Adrenal gland (tissue), 12 donors: Measurements from ENCODE around the gene CGB1. TPM values are rescaled to one million over a fixed set of nuclear protein-coding genes. Genes with fewer than 3 reads are reported as not detected.
A peak's percentile ranks its signal among the peaks of the same experiment; 100 is the strongest.

Experiments used
- DNase-seq, 7 donors: peaks; one replicate each; pipeline ENCODE4 v3.0.0-alpha.2; 2019 to 2020
- H3K27ac ChIP-seq, 5 donors: fragments of 200-600 bp; sonication (generic) in 4 of 5; 1 replicate in 3 of 5; 2 replicates in 2 of 5; pipeline versions ENCODE4 v1.5.1 to v1.8.0; 2016 to 2020; ENCODE audit warnings: mild to moderate bottlenecking in 1 of 5
- H3K27me3 ChIP-seq: fragments of 200-600 bp; 2 replicates; pipeline ENCODE4 v1.8.0; 2021
- H3K36me3 ChIP-seq, 2 donors: fragments of 200-600 bp; replicated peaks in 1 of 2; 1 replicate in 1 of 2; 2 replicates in 1 of 2; pipeline versions ENCODE4 v1.5.1 to v1.8.0; 2018 to 2022
- H3K4me1 ChIP-seq, 2 donors: fragments of 200-600 bp; replicated peaks in 1 of 2; 1 replicate in 1 of 2; 2 replicates in 1 of 2; pipeline versions ENCODE4 v1.5.1 to v1.8.0; 2018 to 2021
- H3K4me3 ChIP-seq, 4 donors: fragments of 200-600 bp; sonication (generic) in 3 of 4; one replicate each; pipeline ENCODE4 v1.5.1; 2016 to 2018
- H3K9me3 ChIP-seq, 3 donors: fragments of 200-600 bp; sonication (generic) in 1 of 3; replicated peaks in 1 of 3; 1 replicate in 2 of 3; 2 replicates in 1 of 3; pipeline versions ENCODE4 v1.5.1 to v1.8.0; 2016 to 2021
- CTCF ChIP-seq, 6 experiments: fragments of 450-650 bp in 4 of 6; fragments of 200-600 bp in 2 of 6; sonication (generic) in 1 of 6; IDR thresholded peaks; 1 replicate in 5 of 6; 2 replicates in 1 of 6; pipeline versions ENCODE4 v1.5.1 to v1.8.0; 2016 to 2021; ENCODE audit warnings: antibody characterized with exemption in 6 of 6, mild to moderate bottlenecking in 2 of 6, moderate library complexity in 1 of 6
- POLR2A ChIP-seq, 2 donors: fragments of 450-650 bp; IDR thresholded peaks; one replicate each; pipeline ENCODE4 v1.6.1; 2017; ENCODE audit warnings: antibody characterized with exemption in 2 of 2, mild to moderate bottlenecking in 2 of 2, moderate library complexity in 1 of 2
- whole genome bisulfite sequencing, 4 donors: extraction: QIAGEN DNeasy Blood & Tissue Kit in 2 of 4; methylation state at CpG; one replicate each; pipeline versions ENCODE4 v1.1.5 to v1.1.7; 2013 to 2017; 5-methylcytosine and 5-hydroxymethylcytosine counted together
- intact Hi-C, 2 donors: fragments of 100-400 bp; cut with DNase I; formaldehyde crosslinking; loops; one replicate each; pipeline versions ENCODE4 v1.14.1 to v1.15.0; 2022 to 2023
- polyA plus RNA-seq, 3 donors: library from polyadenylated mRNA; stranded (reverse); fragments of 200-250 nt in 2 of 3; fragments of 350-450 nt in 1 of 3; fragmentation: Illumina TruSeq in 1 of 3; extraction: RNeasy Lipid Tissue Mini Kit (QIAGEN cat#74804) in 1 of 3; gene quantifications; one replicate each; pipeline ENCODE4 v1.2.3, GENCODE V29; 2013 to 2014
- total RNA-seq, 9 donors: library from RNA; depleted of rRNA in 4 of 9; stranded (reverse); fragments of >200 nt in 4 of 9; fragments of 120-200 nt in 1 of 9; fragmentation: NEBNext Ultra II Directional in 1 of 9; extraction: Animal tissue kit (Norgen Biotek cat#: 25700) in 1 of 9; gene quantifications; one replicate each; pipeline versions ENCODE4 v1.1.0 to v1.2.4, GENCODE V29; 2013 to 2023
- donor health status: healthy with polysubstance abuse.
- donor health status: Bipolar disorder and iron deficiency.
- donor health status: DM: yes; HTN: yes; CAD: no.
- donor health status: DM: no; HTN: no; CAD: no.
- donor health status: DM: no; HTN: no; CAD: no.
- donor health status: DM: yes; HTN: yes; CAD: no.

The CGB1 gene
- total and polyA plus RNA-seq, 12 donors, result 0.53 TPM; not detected in 11

DNA sequence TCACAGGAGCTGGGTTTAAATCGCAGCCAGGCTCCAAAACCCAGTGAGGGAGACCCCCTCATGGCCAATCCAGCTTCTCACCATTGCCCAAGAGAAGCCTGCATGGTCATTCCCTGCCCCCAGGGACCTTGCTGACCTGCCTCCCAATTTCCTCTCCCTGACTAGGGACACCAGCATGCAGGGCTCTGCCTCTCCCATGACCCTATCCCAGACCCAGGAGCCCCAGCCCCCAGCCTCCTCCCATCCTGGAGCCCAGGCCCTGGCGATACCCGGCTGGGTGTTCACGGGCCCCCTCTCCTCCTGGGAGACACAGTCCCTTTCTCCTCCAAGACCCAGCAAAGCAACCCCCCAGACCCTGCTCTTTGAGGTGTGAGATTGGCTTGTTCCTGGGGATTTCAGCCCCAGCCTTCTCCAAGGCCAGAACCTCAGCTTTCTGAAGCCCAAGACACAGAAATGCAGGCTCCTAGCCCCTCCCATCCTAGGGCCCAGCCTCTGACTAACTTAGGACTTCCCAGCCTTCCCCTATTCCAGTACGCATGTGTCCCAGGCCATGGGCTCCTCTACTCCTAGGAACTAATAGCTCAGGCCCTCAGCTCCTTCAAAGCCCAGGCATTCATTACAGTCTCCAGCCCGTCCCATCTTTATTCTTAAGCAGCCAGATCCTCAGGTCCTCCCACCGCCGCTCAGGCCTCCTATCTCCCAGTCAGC, 44.7 kb downstream of the CGB1 start:
- Histone ChIP-seq H3K27ac (peak overlapping the region; percentile 70 to 96 (median 88)), H3K4me1 (peaks cover 18 to 27% of the 10 kb centered on the region in 2 donors), H3K27me3 (no peaks in the 10 kb centered on the region), H3K36me3 (peaks cover 0 to 26% of the 10 kb centered on the region in 2 donors), H3K9me3 (no peaks in the 10 kb centered on the region), H3K4me3 (peak overlapping the region in 3 of 4 donors; percentile 44 to 91 (median 57))
- peak; percentile 72 to 87 (median 81) for DNase-seq
- 15 to 29% (median 22%) methylated on average over 8 of the region's 8 CpGs for WGBS, 4 donors
- intact Hi-C loops, result no loop called here
- TF ChIP-seq CTCF (IDR thresholded peaks at IDR 0.05) (no peak), POLR2A (IDR thresholded peaks at IDR 0.05) (peak in 1 of 2 donors; percentile 83)

GRCh38 chr19:48991011-48991609, 45.6 kb downstream of the CGB1 start:
- H3K27me3 ChIP-seq, result no peaks in the 10 kb centered on the region
- peaks cover 18 to 27% of the 10 kb centered on the region in 2 donors for H3K4me1 ChIP-seq
- no peak overlapping the region for H3K4me3 ChIP-seq
- TF ChIP-seq CTCF (IDR thresholded peaks at IDR 0.05) (no peak), POLR2A (IDR thresholded peaks at IDR 0.05) (no peak)
- H3K27ac ChIP-seq, result peak overlapping the region in 2 of 5 donors; percentile 93 to 96
- intact Hi-C loops, result no loop called here
- H3K9me3 ChIP-seq, result no peaks in the 10 kb centered on the region
- 86 to 88% (median 87%) methylated on average over 17 to 22 of the region's 22 CpGs for WGBS, 4 donors
- no peak for DNase-seq
- H3K36me3 ChIP-seq, result peaks cover 0 to 34% of the 10 kb centered on the region in 2 donors

GRCh38 chr19:48990400-48990799, 46.3 kb downstream of the CGB1 start:
- H3K4me1 ChIP-seq, result peaks cover 18 to 27% of the 10 kb centered on the region in 2 donors
- 61 to 77% (median 70%) methylated on average over 4 of the region's 4 CpGs for WGBS, 4 donors
- intact Hi-C loops, result no loop called here

More at GRCh38 chr19:48990400-48990799, 46.3 kb downstream of the CGB1 start:
- Histone ChIP-seq H3K27me3 (no peaks in the 10 kb centered on the region), H3K4me3 (no peak overlapping the region), H3K27ac (no peak overlapping the region), H3K36me3 (peaks cover 0 to 41% of the 10 kb centered on the region in 2 donors), H3K9me3 (no peaks in the 10 kb centered on the region)
- no peak for DNase-seq
- no peak for TF ChIP-seq POLR2A (IDR thresholded peaks at IDR 0.05)
- TF ChIP-seq CTCF (IDR thresholded peaks at IDR 0.05), result no peak
